HUES6 (cell line): Measurements from ENCODE around the gene ZNF814.
"Not testable (repeated sequence)": the region's sequence is repeated elsewhere in the genome, so short reads cannot be mapped to it uniquely, and the experiment has no call there.

ENCODE experiments used
- H3K27ac ChIP-seq: 2 replicates; pipeline ENCODE4 v1.7.0; 2013; ENCODE audit warnings: low read depth, mild to moderate bottlenecking, low read length, inconsistent platforms
- H3K27me3 ChIP-seq: 2 replicates; pipeline ENCODE4 v1.6.1; 2013; ENCODE audit warnings: low read length; ENCODE audit not compliant: control insufficient read depth, insufficient read depth
- H3K36me3 ChIP-seq: 2 replicates; pipeline ENCODE4 v1.6.1; 2013; ENCODE audit warnings: low read length; ENCODE audit not compliant: control insufficient read depth, insufficient read depth
- H3K4me1 ChIP-seq: 2 replicates; pipeline ENCODE4 v1.6.1; 2013; ENCODE audit warnings: low read length; ENCODE audit not compliant: control insufficient read depth, insufficient read depth
- H3K4me3 ChIP-seq: 2 replicates; pipeline ENCODE4 v1.5.1; 2013; ENCODE audit warnings: low read depth, low read length
- H3K9ac ChIP-seq: one replicate; pipeline ENCODE4 v1.6.1; 2013; ENCODE audit warnings: mild to moderate bottlenecking, low read length
- H3K9me3 ChIP-seq: 2 replicates; pipeline ENCODE4 v1.6.1; 2013; ENCODE audit warnings: low read depth, low read length; ENCODE audit not compliant: control insufficient read depth, insufficient read depth

The ZNF814 gene

GRCh38 chr19:57815247-57816075 is 73.4 kb downstream of the ZNF814 start:
- Histone ChIP-seq H3K27ac (no peak overlapping the region; the same call in 1 of the 2 replicates), H3K4me1 (peaks cover 16% of the 10 kb centered on the region), H3K9me3 (no peaks in the 10 kb centered on the region), H3K9ac (no peak overlapping the region), H3K4me3 (peak overlapping the region; percentile 96; the same call in 1 of the 2 replicates), H3K27me3 (no peaks in the 10 kb centered on the region), H3K36me3 (peaks cover 18% of the 10 kb centered on the region)

GRCh38 chr19:57814505-57815246 is 74.2 kb downstream of the ZNF814 start, which contains the start of gene ZNF552:
TSS of gene ZNF552 (minus strand) at chr19:57814913. CDS start at chr19:57814743, 170 bp downstream.
- Histone ChIP-seq H3K9ac (peak within 1 kb of the TSS; percentile 98), H3K36me3 (peaks cover 25% of the 10 kb centered on the region), H3K27ac (peak within 1 kb of the TSS; percentile 64; the same call in 1 of the 2 replicates), H3K9me3 (no peaks in the 10 kb centered on the region), H3K4me1 (peaks cover 20% of the 10 kb centered on the region), H3K27me3 (no peaks in the 10 kb centered on the region), H3K4me3 (peak within 1 kb of the TSS; percentile 96)

- Histone ChIP-seq H3K9ac (peak overlapping the region; percentile 98), H3K27ac (peak overlapping the region; percentile 64; the same call in 1 of the 2 replicates), H3K9me3 (no peaks in the 10 kb centered on the region), H3K36me3 (peaks cover 31% of the 10 kb centered on the region), H3K27me3 (no peaks in the 10 kb centered on the region), H3K4me3 (peak overlapping the region; percentile 96), H3K4me1 (peaks cover 21% of the 10 kb centered on the region)
Measured at GRCh38 chr19:57813919-57814504, 74.8 kb downstream of the ZNF814 start.

GRCh38 chr19:57812975-57813820 is 75.6 kb downstream of the ZNF814 start:
- Histone ChIP-seq H3K36me3 (peaks cover 37% of the 10 kb centered on the region), H3K9ac (peak overlapping the region; percentile 98), H3K4me3 (peak overlapping the region; percentile 96), H3K4me1 (peaks cover 15% of the 10 kb centered on the region; the same call in 1 of the 2 replicates)
- H3K27ac ChIP-seq, H3K27me3 ChIP-seq, H3K9me3 ChIP-seq: not testable (repeated sequence)

GRCh38 chr19:57812226-57812625 is 76.6 kb downstream of the ZNF814 start:
- Histone ChIP-seq H3K4me3 (no peak overlapping the region), H3K27ac (no peak overlapping the region), H3K27me3 (no peaks in the 10 kb centered on the region), H3K36me3 (peaks cover 47% of the 10 kb centered on the region), H3K4me1 (peaks cover 11% of the 10 kb centered on the region; the same call in 1 of the 2 replicates), H3K9ac (no peak overlapping the region), H3K9me3 (no peaks in the 10 kb centered on the region)

GRCh38 chr19:57810410-57811295 is 78.2 kb downstream of the ZNF814 start:
- H3K4me3 ChIP-seq, H3K27me3 ChIP-seq, H3K9me3 ChIP-seq, H3K27ac ChIP-seq: not testable (repeated sequence)
- Histone ChIP-seq H3K4me1 (peaks cover 13% of the 10 kb centered on the region), H3K36me3 (peaks cover 56% of the 10 kb centered on the region), H3K9ac (peak overlapping the region; percentile 52)

- no peak overlapping the region for H3K4me3 ChIP-seq
- peaks cover 20% of the 10 kb centered on the region for H3K4me1 ChIP-seq
- H3K27ac ChIP-seq = no peak overlapping the region
- H3K9ac ChIP-seq = no peak overlapping the region
- H3K36me3 ChIP-seq = peaks cover 52% of the 10 kb centered on the region
- H3K27me3 ChIP-seq = no peaks in the 10 kb centered on the region
- no peaks in the 10 kb centered on the region for H3K9me3 ChIP-seq
Measured at GRCh38 chr19:57807541-57807940, 81.3 kb downstream of the ZNF814 start.

- H3K9me3 ChIP-seq = no peaks in the 10 kb centered on the region
- H3K27ac ChIP-seq = peak overlapping the region; percentile 98
- H3K36me3 ChIP-seq = peaks cover 26% of the 10 kb centered on the region
- H3K27me3 ChIP-seq = no peaks in the 10 kb centered on the region
- peak overlapping the region; percentile 94 for H3K9ac ChIP-seq
- peaks cover 50% of the 10 kb centered on the region for H3K4me1 ChIP-seq
- peak overlapping the region; percentile 73 for H3K4me3 ChIP-seq
Measured at GRCh38 chr19:57803594-57804325, 85.1 kb downstream of the ZNF814 start.

GRCh38 chr19:57803265-57803593 is 85.6 kb downstream of the ZNF814 start:
- Histone ChIP-seq H3K4me1 (peaks cover 50% of the 10 kb centered on the region), H3K9ac (peak overlapping the region; percentile 94), H3K4me3 (peak overlapping the region; percentile 73), H3K9me3 (no peaks in the 10 kb centered on the region), H3K27ac (peak overlapping the region; percentile 98), H3K36me3 (peaks cover 22% of the 10 kb centered on the region), H3K27me3 (no peaks in the 10 kb centered on the region)
